Measurements from ENCODE around the gene NKX2-4.
"Not testable (repeated sequence)": the region's sequence is repeated elsewhere in the genome, so short reads cannot be mapped to it uniquely, and the experiment has no call there.

Gene NKX2-4

GRCh38 chr20:21393816-21394519 is 3.4 kb downstream of the NKX2-4 start:
- DNase-seq, result no peak

GRCh38 chr20:21393166-21393565 is 4.2 kb downstream of the NKX2-4 start:
- peak; percentile 22 for DNase-seq

- no peak for DNase-seq
Measured at GRCh38 chr20:21391972-21392352, 5.4 kb downstream of the NKX2-4 start.

- DNase-seq, result no peak
Measured at GRCh38 chr20:21391185-21391971, 5.9 kb downstream of the NKX2-4 start.

- no peak for DNase-seq
Measured at GRCh38 chr20:21390768-21391167, 6.6 kb downstream of the NKX2-4 start.

GRCh38 chr20:21389368-21389767 is 8.0 kb downstream of the NKX2-4 start:
- DNase-seq, result no peak

- no peak for DNase-seq
Measured at GRCh38 chr20:21388566-21388965, 8.8 kb downstream of the NKX2-4 start.

GRCh38 chr20:21387528-21387927 is 9.8 kb downstream of the NKX2-4 start:
- DNase-seq, result no peak

- DNase-seq, result no peak
Measured at GRCh38 chr20:21386111-21386510, 11.2 kb downstream of the NKX2-4 start.

GRCh38 chr20:21384308-21384892 is 12.9 kb downstream of the NKX2-4 start:
- no peak for DNase-seq

GRCh38 chr20:21381619-21382018 is 15.7 kb downstream of the NKX2-4 start:
- DNase-seq, result no peak

GRCh38 chr20:21380711-21381110 is 16.6 kb downstream of the NKX2-4 start:
- no peak for DNase-seq

GRCh38 chr20:21378259-21378658 is 19.1 kb downstream of the NKX2-4 start:
- no peak for DNase-seq

GRCh38 chr20:21377701-21378100 is 19.6 kb downstream of the NKX2-4 start:
- DNase-seq, result no peak

- DNase-seq, result no peak
Measured at GRCh38 chr20:21376626-21377025, 20.7 kb downstream of the NKX2-4 start.

GRCh38 chr20:21373436-21373835 is 23.9 kb downstream of the NKX2-4 start:
- DNase-seq, result no peak

GRCh38 chr20:21372016-21372415 is 25.3 kb downstream of the NKX2-4 start:
- no peak for DNase-seq

- no peak for DNase-seq
Measured at GRCh38 chr20:21371193-21371592, 26.1 kb downstream of the NKX2-4 start.

GRCh38 chr20:21368791-21369190 is 28.5 kb downstream of the NKX2-4 start:
- no peak for DNase-seq

GRCh38 chr20:21366273-21366672 is 31.1 kb downstream of the NKX2-4 start:
- not testable (repeated sequence) for DNase-seq

- DNase-seq, result no peak
Measured at GRCh38 chr20:21365771-21366170, 31.6 kb downstream of the NKX2-4 start.

- no peak for DNase-seq
Measured at GRCh38 chr20:21364413-21364812, 32.9 kb downstream of the NKX2-4 start.

- peak; percentile 46 for DNase-seq
Measured at GRCh38 chr20:21361266-21361665, 36.1 kb downstream of the NKX2-4 start.

GRCh38 chr20:21360705-21361104 is 36.6 kb downstream of the NKX2-4 start:
- DNase-seq, result no peak
